SU-DHL-6 (cell line): ENCODE data around the gene AGAP1.

ENCODE experiments used
- CTCF ChIP-seq: fragments of 200-600 bp; sonication (generic); IDR thresholded peaks from one replicate; pipeline ENCODE4 v1.5.1; 2017; ENCODE audit warnings: antibody characterized with exemption, mild to moderate bottlenecking, low read length, moderate library complexity; ENCODE audit not compliant: insufficient read depth, poor library complexity, severe bottlenecking
- EZH2phosphoT487 ChIP-seq: fragments of 200-600 bp; sonication (generic), shearing (Covaris generic); conservative IDR thresholded peaks from 2 replicates; pipeline ENCODE4 v1.6.1; 2018; ENCODE audit warnings: mild to moderate bottlenecking, antibody characterized with exemption, low read length, moderate library complexity, mixed read lengths

GRCh38 chr2:235861383-235861782 lies 367.5 kb downstream of the AGAP1 start:
- TF ChIP-seq EZH2phosphoT487: no peak
- no peak for TF ChIP-seq CTCF
